CD14-positive monocyte (primary cell): ENCODE data around the gene TIGD2. TPM values are rescaled to one million over a fixed set of nuclear protein-coding genes. Genes with fewer than 3 reads are reported as not detected.

Experiments used
- DNase-seq, 3 donors: peaks; one replicate each; pipeline ENCODE4 v3.0.0-alpha.2; 2011 to 2022
- H2AFZ ChIP-seq: 2 replicates; pipeline ENCODE4 v1.6.0; 2012; ENCODE audit warnings: mild to moderate bottlenecking, low read depth, low read length, inconsistent platforms; ENCODE audit not compliant: insufficient read depth, poor library complexity, severe bottlenecking
- H3K27ac ChIP-seq, 2 donors: 1 replicate in 1 of 2; 2 replicates in 1 of 2; pipeline ENCODE4 v1.5.1; 2012 to 2013; ENCODE audit warnings: low read length in 2 of 2, control low read depth in 1 of 2, inconsistent platforms in 1 of 2, low read depth in 1 of 2, mild to moderate bottlenecking in 1 of 2
- H3K27me3 ChIP-seq, 2 donors: one replicate each; pipeline versions ENCODE4 v1.6.0 to v1.6.1; 2011 to 2013; ENCODE audit warnings: low read length in 2 of 2; ENCODE audit not compliant: control insufficient read depth in 2 of 2, insufficient read depth in 2 of 2
- H3K36me3 ChIP-seq, 2 donors: replicated peaks in 1 of 2; 1 replicate in 1 of 2; 2 replicates in 1 of 2; pipeline versions ENCODE4 v1.5.1 to v1.6.1; 2012 to 2013; ENCODE audit warnings: low read length in 2 of 2, control low read depth in 1 of 2, inconsistent platforms in 1 of 2, mild to moderate bottlenecking in 1 of 2; ENCODE audit not compliant: insufficient read depth in 2 of 2, control insufficient read depth in 1 of 2
- H3K4me1 ChIP-seq, 2 donors: 1 replicate in 1 of 2; 2 replicates in 1 of 2; pipeline versions ENCODE4 v1.5.1 to v1.6.1; 2012 to 2013; ENCODE audit warnings: low read length in 2 of 2, control low read depth in 1 of 2, inconsistent platforms in 1 of 2, mild to moderate bottlenecking in 1 of 2, moderate library complexity in 1 of 2; ENCODE audit not compliant: insufficient read depth in 2 of 2, control insufficient read depth in 1 of 2
- H3K4me2 ChIP-seq: replicated peaks from 2 replicates; pipeline ENCODE3; 2012; ENCODE audit warnings: low read length, moderate library complexity, mild to moderate bottlenecking; ENCODE audit not compliant: poor library complexity, severe bottlenecking; ENCODE audit errors: extremely low read depth
- H3K4me3 ChIP-seq, 3 experiments: fragments of 200-600 bp in 1 of 3; sonication (generic) in 1 of 3; replicated peaks in 1 of 3; 1 replicate in 2 of 3; 2 replicates in 1 of 3; pipeline ENCODE4 v1.5.1; 2011 to 2013; ENCODE audit warnings: low read length in 3 of 3, mild to moderate bottlenecking in 3 of 3, control low read depth in 2 of 3, low read depth in 2 of 3, inconsistent platforms in 1 of 3, moderate library complexity in 1 of 3
- H3K79me2 ChIP-seq: 2 replicates; pipeline ENCODE4 v1.6.0; 2012; ENCODE audit warnings: mild to moderate bottlenecking, control low read depth, inconsistent platforms, low read length, moderate library complexity; ENCODE audit not compliant: insufficient read depth
- H3K9ac ChIP-seq: 2 replicates; pipeline ENCODE4 v1.6.0; 2017; ENCODE audit warnings: low read length, mild to moderate bottlenecking; ENCODE audit not compliant: insufficient read depth, poor library complexity, severe bottlenecking
- H3K9me3 ChIP-seq, 2 donors: replicated peaks in 1 of 2; 1 replicate in 1 of 2; 2 replicates in 1 of 2; pipeline versions ENCODE4 v1.5.1 to v1.6.1; 2012 to 2013; ENCODE audit warnings: low read length in 2 of 2, control low read depth in 1 of 2; ENCODE audit not compliant: control insufficient read depth in 1 of 2, insufficient read depth in 1 of 2
- H4K20me1 ChIP-seq: 2 replicates; pipeline ENCODE4 v1.6.0; 2012; ENCODE audit warnings: mild to moderate bottlenecking, low read length, control low read depth, moderate library complexity; ENCODE audit not compliant: insufficient read depth
- H3K27ac Mint-ChIP-seq, 7 donors: one replicate each; pipeline ENCODE4 v1.8.0; 2020; ENCODE audit warnings: mild to moderate bottlenecking in 7 of 7, mixed read lengths in 7 of 7, moderate library complexity in 6 of 7, inconsistent platforms in 2 of 7
- H3K27me3 Mint-ChIP-seq, 3 donors: one replicate each; pipeline ENCODE4 v1.8.0; 2021 to 2022; ENCODE audit warnings: low read depth in 3 of 3, mild to moderate bottlenecking in 3 of 3, mixed read lengths in 3 of 3, moderate library complexity in 3 of 3, inconsistent platforms in 1 of 3
- H3K36me3 Mint-ChIP-seq, 2 donors: one replicate each; pipeline ENCODE4 v1.8.0; 2020; ENCODE audit warnings: mixed read lengths in 2 of 2, inconsistent platforms in 1 of 2, mild to moderate bottlenecking in 1 of 2
- H3K4me1 Mint-ChIP-seq: one replicate; pipeline ENCODE4 v1.8.0; 2020; ENCODE audit warnings: mild to moderate bottlenecking, mixed read lengths
- H3K4me3 Mint-ChIP-seq, 2 donors: one replicate each; pipeline ENCODE4 v1.8.0; 2020; ENCODE audit warnings: mild to moderate bottlenecking in 2 of 2, mixed read lengths in 2 of 2, moderate library complexity in 1 of 2
- H3K9me3 Mint-ChIP-seq, 7 donors: one replicate each; pipeline ENCODE4 v1.8.0; 2020 to 2022; ENCODE audit warnings: mixed read lengths in 7 of 7, mild to moderate bottlenecking in 6 of 7, moderate library complexity in 6 of 7, inconsistent platforms in 2 of 7
- CTCF ChIP-seq: fragments of 200-600 bp; IDR thresholded peaks from one replicate; pipeline ENCODE4 v1.8.0; 2022; ENCODE audit warnings: antibody characterized with exemption, mild to moderate bottlenecking
- WGBS: methylation state at CpG from one replicate; pipeline ENCODE4 v1.1.5; 2013; ENCODE audit warnings: missing lambda C conversion rate; ENCODE audit not compliant: insufficient coverage; 5-methylcytosine and 5-hydroxymethylcytosine counted together
- intact Hi-C, 2 donors: fragments of 100-400 bp; cut with micrococcal nuclease; formaldehyde crosslinking; loops; one replicate each; pipeline versions ENCODE4 v1.15.0 to v1.15.1; 2023
- polyA plus RNA-seq, 3 donors: library from polyadenylated mRNA; depleted of rRNA in 1 of 3; unstranded in 2 of 3; stranded (reverse) in 1 of 3; fragments of 300-500 nt in 2 of 3; fragments of >200 nt in 1 of 3; fragmentation: Illumina TruSeq in 2 of 3; gene quantifications; 1 replicate in 2 of 3; 2 replicates in 1 of 3; pipeline ENCODE4 v1.2.3, GENCODE V29; 2012 to 2021

TIGD2 gene
- polyA plus RNA-seq, 3 donors, result 1.00 to 2.4 (median 2.1) TPM

- Mint-ChIP-seq H3K27me3 (peaks cover 20 to 30% (median 24%) of the 10 kb centered on the region in 3 donors), H3K9me3 (peaks cover 4 to 19% (median 10%) of the 10 kb centered on the region in 7 donors), H3K4me3 (peak overlapping the region; percentile 92 to 95), H3K27ac (peak overlapping the region in 2 of 7 donors; percentile 30 to 74), H3K4me1 (peaks cover 22% of the 10 kb centered on the region), H3K36me3 (peaks cover 6 to 13% of the 10 kb centered on the region in 2 donors)
- under 1% methylated on average over 26 of the region's 30 CpGs for WGBS
- Histone ChIP-seq H3K36me3 (no peaks in the 10 kb centered on the region), H2AFZ (peak overlapping the region; percentile 90), H3K27ac (no peak overlapping the region), H3K4me2 (peak overlapping the region; percentile 83), H3K4me3 (peak overlapping the region; percentile 50 to 90 (median 54)), H3K79me2 (no peaks in the 10 kb centered on the region), H3K9ac (peak overlapping the region; percentile 29), H3K4me1 (peaks cover 15 to 22% of the 10 kb centered on the region in 2 donors), H4K20me1 (no peaks in the 10 kb centered on the region), H3K9me3 (peaks cover 4 to 7% of the 10 kb centered on the region in 2 donors), H3K27me3 (peaks cover 20 to 22% of the 10 kb centered on the region in 2 donors)
- no peak for DNase-seq
- no peak for TF ChIP-seq CTCF
- intact Hi-C loops, result loop anchor here (5.0 to 10.0 kb wide), 2 partner anchors 727 to 826 kb away; partner anchors contain the start of genes PPM1K (in 1 of the 2) and SNCA (in 1 of the 2)
These were observed 770 bp upstream of the TIGD2 start for GRCh38 chr4:89110541-89110985.

- H3K4me2 ChIP-seq, result peak overlapping the region; percentile 83
- Mint-ChIP-seq H3K9me3 (peaks cover 4 to 17% (median 8%) of the 10 kb centered on the region in 7 donors), H3K4me1 (peaks cover 22% of the 10 kb centered on the region), H3K27me3 (peaks cover 20 to 30% (median 24%) of the 10 kb centered on the region in 3 donors), H3K27ac (peak overlapping the region; percentile 75 to 93 (median 84)), H3K4me3 (peak overlapping the region; percentile 95 to 96), H3K36me3 (peaks cover 6 to 13% of the 10 kb centered on the region in 2 donors)
- intact Hi-C loops, result loop anchor here (5.0 to 10.0 kb wide), 2 partner anchors 725 to 827 kb away; partner anchors contain the start of genes PPM1K (in 1 of the 2) and SNCA (in 1 of the 2)
- H3K79me2 ChIP-seq, result no peaks in the 10 kb centered on the region
- peak overlapping the region; percentile 90 for H2AFZ ChIP-seq
- no peaks in the 10 kb centered on the region for H3K36me3 ChIP-seq
- peaks cover 15 to 22% of the 10 kb centered on the region in 2 donors for H3K4me1 ChIP-seq
- H3K9ac ChIP-seq, result peak overlapping the region; percentile 83
- 0% methylated on average over 4 of the region's 15 CpGs for WGBS
- peak overlapping the region in 1 of 2 donors; percentile 81 for H3K27ac ChIP-seq
- H4K20me1 ChIP-seq, result no peaks in the 10 kb centered on the region
- no peak for TF ChIP-seq CTCF
- peak overlapping the region; percentile 52 to 96 (median 90) for H3K4me3 ChIP-seq
- H3K9me3 ChIP-seq, result peaks cover 4 to 7% of the 10 kb centered on the region in 2 donors
- DNase-seq, result peak; percentile 25 to 53 (median 44)
- H3K27me3 ChIP-seq, result peaks cover 20 to 22% of the 10 kb centered on the region in 2 donors
These were observed 665 bp downstream of the TIGD2 start for GRCh38 chr4:89111833-89112563.
